ENCODE results near the gene DST.
A peak's percentile ranks its signal among the peaks of the same experiment; 100 is the strongest.

Gene DST

DNA sequence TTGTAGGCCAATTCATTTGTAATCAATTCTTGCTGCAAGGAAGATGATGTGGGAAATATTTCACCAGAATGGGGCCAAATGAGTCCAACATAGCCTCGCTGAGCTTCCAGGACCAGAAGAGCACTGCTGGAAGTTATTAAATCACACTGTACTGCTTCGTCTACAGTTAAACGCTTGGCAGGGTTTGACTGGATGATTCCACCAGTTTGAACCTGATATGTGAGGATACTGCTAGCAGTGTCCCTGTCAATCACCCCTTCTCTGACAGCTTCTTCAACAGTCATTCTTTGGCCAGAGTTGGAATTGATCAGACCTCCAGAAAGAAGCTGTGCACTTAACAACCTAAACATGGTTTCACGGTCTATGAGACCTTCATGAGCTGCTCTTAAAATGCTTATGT lies 34.4 kb downstream of the DST start:
- no peak for TF ChIP-seq CTCF (conservative IDR thresholded peaks at IDR 0.05; ENCODE audit: low read depth)
- no peak overlapping the region for H3K27ac ChIP-seq
- no peak for DNase-seq (ENCODE audit: low spot score)
- ChIA-PET CTCF (interaction anchor here (0.6 kb wide), 1 partner anchor 15 kb away, joined by 3 read pairs; no protein-coding TSS in a partner anchor), POLR2A (ENCODE audit: low non-redundant PET) (no interaction called here)

DNA sequence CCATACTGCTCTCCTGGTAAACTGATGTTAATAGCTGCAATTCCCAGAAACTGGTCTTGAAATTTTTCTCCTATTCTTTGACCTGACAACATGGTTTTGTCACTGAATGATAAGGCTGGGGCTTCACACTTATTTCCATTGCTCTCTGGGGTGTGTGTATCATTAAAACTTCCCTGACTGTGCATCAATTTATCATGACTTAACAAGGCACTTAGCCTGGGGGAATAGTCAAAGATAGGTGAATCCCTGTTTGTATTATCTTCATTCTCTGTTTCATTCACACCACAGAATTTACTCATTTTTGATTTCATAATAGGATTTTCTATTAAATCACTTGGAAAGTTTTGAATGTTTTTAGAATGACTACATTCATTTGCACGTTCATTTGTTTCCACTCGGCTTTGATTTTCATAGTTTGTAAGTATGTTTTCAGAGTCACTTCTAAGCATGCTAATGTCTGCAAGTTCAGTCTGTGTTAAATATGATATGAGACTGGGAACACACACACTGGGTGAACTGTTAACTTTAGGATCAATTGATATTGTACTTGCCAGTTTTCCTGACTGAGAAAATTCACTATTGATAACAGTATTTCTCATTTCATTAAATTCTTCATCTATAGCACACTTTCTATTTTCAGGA lies 35.5 kb downstream of the DST start:
- H3K27ac ChIP-seq, result no peak overlapping the region
- ChIA-PET POLR2A (ENCODE audit: low non-redundant PET) (interaction anchor here (0.5 kb wide), 1 partner anchor 13 kb away, joined by 3 read pairs; no protein-coding TSS in a partner anchor), CTCF (no interaction called here)
- no peak for DNase-seq (ENCODE audit: low spot score)
- no peak for TF ChIP-seq CTCF (conservative IDR thresholded peaks at IDR 0.05; ENCODE audit: low read depth)

DNA sequence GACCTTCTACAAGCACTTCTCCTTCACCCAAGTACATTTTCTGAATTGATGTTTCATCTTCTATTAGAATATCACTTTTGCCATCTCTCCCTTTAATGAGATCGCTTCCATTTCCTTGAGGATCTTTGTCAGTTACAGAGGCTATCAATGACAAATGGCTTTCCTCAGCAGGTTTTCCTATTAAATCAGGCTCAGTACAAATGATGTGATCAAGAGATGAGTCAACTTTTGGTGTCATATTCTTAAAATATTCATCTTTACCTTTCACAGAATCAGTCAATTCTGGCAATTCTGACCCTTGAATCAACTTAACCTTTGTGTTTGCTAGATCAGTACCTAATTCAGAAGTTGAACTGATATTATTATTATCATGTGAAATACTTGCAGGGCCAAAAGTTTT lies 37.3 kb downstream of the DST start:
- no peak for DNase-seq (ENCODE audit: low spot score)
- ChIA-PET CTCF (no interaction called here), POLR2A (ENCODE audit: low non-redundant PET) (no interaction called here)

DNA sequence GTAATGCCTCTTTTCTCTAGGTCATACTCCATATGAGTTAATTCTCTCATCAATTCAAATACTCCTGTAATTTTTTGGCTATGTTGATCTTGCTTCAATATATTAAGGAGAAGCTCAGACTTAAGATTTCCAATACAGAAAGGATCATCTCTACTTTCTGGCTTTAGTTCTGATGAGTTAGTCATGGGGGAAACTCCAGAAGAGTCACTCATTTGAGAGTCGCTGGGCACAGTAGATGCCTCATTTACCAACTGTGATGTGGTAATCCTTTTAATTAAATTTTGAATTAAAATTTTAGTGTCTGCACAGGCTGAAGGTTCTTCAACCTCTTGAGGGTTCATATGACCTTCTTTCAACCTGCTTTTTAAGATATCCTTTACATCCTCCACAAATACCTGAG lies 38.5 kb downstream of the DST start:
- DNase-seq (ENCODE audit: low spot score), result no peak
- ChIA-PET POLR2A (ENCODE audit: low non-redundant PET) (no interaction called here), CTCF (interaction anchor here (0.6 kb wide), 1 partner anchor 11 kb away, joined by 3 read pairs; no protein-coding TSS in a partner anchor)
- no peak overlapping the region for H3K27ac ChIP-seq
- no peak for TF ChIP-seq CTCF (conservative IDR thresholded peaks at IDR 0.05; ENCODE audit: low read depth)

More for the DNA sequence above, 37.3 kb downstream of the DST start:
- no peak for TF ChIP-seq CTCF (conservative IDR thresholded peaks at IDR 0.05; ENCODE audit: low read depth)
- H3K27ac ChIP-seq, result no peak overlapping the region

- H3K27ac ChIP-seq, result no peak overlapping the region
- ChIA-PET CTCF (interaction anchor here (0.7 to 1.0 kb wide), 2 partner anchors 10 to 12 kb away, joined by 3 read pairs; no protein-coding TSS in a partner anchor), POLR2A (ENCODE audit: low non-redundant PET) (no interaction called here)
- DNase-seq (ENCODE audit: low spot score), result no peak
- no peak for TF ChIP-seq CTCF (conservative IDR thresholded peaks at IDR 0.05; ENCODE audit: low read depth)
Measured at GRCh38 chr6:56601390-56601789, 41.3 kb downstream of the DST start.

- DNase-seq (ENCODE audit: low spot score), result peak; percentile 35
- CTCF ChIA-PET, result interaction anchor here (0.5 to 1.7 kb wide), 14 partner anchors 16 to 560 kb away, joined by 3 to 10 read pairs (median 4); no protein-coding TSS in a partner anchor
- POLR2A ChIA-PET (ENCODE audit: low non-redundant PET), result no interaction called here
- H3K27ac ChIP-seq, result no peak overlapping the region
- peak; percentile 75 for TF ChIP-seq CTCF (conservative IDR thresholded peaks at IDR 0.05; ENCODE audit: low read depth)
Measured at GRCh38 chr6:56595490-56596122, 47.1 kb downstream of the DST start.
